Esophagus squamous epithelium (tissue), 5 donors: ENCODE data around the gene IGSF6. TPM values are rescaled to one million over a fixed set of nuclear protein-coding genes. Genes with fewer than 3 reads are reported as not detected.

Experiments used
- DNase-seq: peaks from one replicate; lab custom pipeline; 2025; lab: John Stamatoyannopoulos, UW
- H3K27ac ChIP-seq, 4 donors: fragments of 200-600 bp; sonication (generic); one replicate each; pipeline ENCODE4 v1.5.1; 2016 to 2019; ENCODE audit warnings: mild to moderate bottlenecking in 1 of 4
- H3K27me3 ChIP-seq, 4 donors: fragments of 200-600 bp; sonication (generic); 1 replicate in 3 of 4; 2 replicates in 1 of 4; pipeline versions ENCODE4 v1.5.1 to v1.6.0; 2017 to 2021; ENCODE audit warnings: antibody characterized with exemption in 1 of 4
- H3K36me3 ChIP-seq, 3 donors: fragments of 200-600 bp; sonication (generic); one replicate each; pipeline ENCODE4 v1.5.1; 2016 to 2019
- H3K4me1 ChIP-seq, 3 donors: fragments of 200-600 bp; sonication (generic); one replicate each; pipeline ENCODE4 v1.5.1; 2017 to 2019
- H3K4me3 ChIP-seq, 4 donors: fragments of 200-600 bp; sonication (generic); 1 replicate in 3 of 4; 2 replicates in 1 of 4; pipeline ENCODE4 v1.5.1; 2016 to 2019; ENCODE audit warnings: mild to moderate bottlenecking in 2 of 4, moderate library complexity in 1 of 4
- H3K9me3 ChIP-seq, 3 donors: fragments of 200-600 bp; sonication (generic); one replicate each; pipeline ENCODE4 v1.5.1; 2016 to 2019
- CTCF ChIP-seq, 6 experiments: fragments of 450-650 bp in 4 of 6; fragments of 200-600 bp in 2 of 6; sonication (generic) in 2 of 6; IDR thresholded peaks; one replicate each; pipeline ENCODE4 v1.5.1; 2016 to 2019; ENCODE audit warnings: antibody characterized with exemption in 6 of 6, mild to moderate bottlenecking in 4 of 6, moderate library complexity in 4 of 6
- POLR2A ChIP-seq, 4 donors: fragments of 450-650 bp; IDR thresholded peaks; one replicate each; pipeline ENCODE4 v1.6.1; 2017; ENCODE audit warnings: antibody characterized with exemption in 4 of 4, mild to moderate bottlenecking in 4 of 4, moderate library complexity in 3 of 4
- WGBS, 2 donors: methylation state at CpG; one replicate each; pipeline ENCODE4 v1.1.5; 2018; 5-methylcytosine and 5-hydroxymethylcytosine counted together
- intact Hi-C: fragments of 100-400 bp; cut with DNase I; formaldehyde crosslinking; loops from one replicate; pipeline ENCODE4 v1.15.0; 2022
- total RNA-seq, 4 donors: library from RNA; depleted of rRNA; stranded (reverse); fragments of >200 nt; gene quantifications; one replicate each; pipeline ENCODE4 v1.1.0, GENCODE V29; 2016
- donor health status: DM: yes; HTN: yes; CAD: no.

IGSF6 gene
- total RNA-seq, 4 donors from 2014 or later = 0.18 to 3.6 (median 1.3) TPM

DNA sequence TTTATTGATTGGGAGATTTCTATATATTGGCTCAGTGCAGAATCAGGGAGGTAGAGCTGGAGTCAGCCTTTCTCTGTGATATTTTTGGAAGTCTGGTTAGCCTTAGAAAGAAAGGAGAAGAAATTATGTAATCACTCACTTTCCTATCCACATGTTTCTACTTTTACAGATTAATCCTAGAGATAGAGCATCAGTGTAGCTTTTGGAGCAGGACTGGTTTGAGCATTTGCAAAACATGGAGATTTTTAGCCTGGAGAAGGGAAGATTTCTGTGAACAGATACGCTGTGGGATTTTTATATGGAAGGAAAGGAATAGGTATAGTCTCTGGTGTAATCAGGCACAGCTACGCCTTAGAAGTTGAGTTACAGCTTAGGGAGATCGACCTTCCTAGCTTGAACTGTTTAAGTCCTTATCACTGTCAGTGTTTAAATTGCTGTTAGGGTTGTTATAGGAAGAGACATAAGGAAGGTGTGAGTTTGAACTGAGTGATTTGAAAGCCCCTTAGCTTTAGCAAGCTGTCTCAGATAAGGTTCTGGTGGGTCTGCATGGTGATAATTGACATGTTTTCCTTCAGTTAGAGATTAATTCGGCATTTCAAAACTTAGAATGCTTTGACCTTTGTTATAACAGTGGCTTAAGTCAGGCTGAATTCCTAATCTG, 32.5 kb downstream of the IGSF6 start:
- TF ChIP-seq POLR2A (IDR thresholded peaks at IDR 0.05) (no peak), CTCF (IDR thresholded peaks at IDR 0.05) (no peak)
- no peak overlapping the region for H3K4me3 ChIP-seq
- H3K27me3 ChIP-seq = no peaks in the 10 kb centered on the region
- intact Hi-C loops = no loop called here
- 81 to 97% methylated on average over 4 of the region's 4 CpGs for WGBS, 2 donors
- H3K27ac ChIP-seq = no peak overlapping the region
- no peak for DNase-seq
- peaks cover under 1 to 84% (median 1%) of the 10 kb centered on the region in 3 donors for H3K36me3 ChIP-seq
- H3K9me3 ChIP-seq = no peaks in the 10 kb centered on the region
- H3K4me1 ChIP-seq = no peaks in the 10 kb centered on the region

DNA sequence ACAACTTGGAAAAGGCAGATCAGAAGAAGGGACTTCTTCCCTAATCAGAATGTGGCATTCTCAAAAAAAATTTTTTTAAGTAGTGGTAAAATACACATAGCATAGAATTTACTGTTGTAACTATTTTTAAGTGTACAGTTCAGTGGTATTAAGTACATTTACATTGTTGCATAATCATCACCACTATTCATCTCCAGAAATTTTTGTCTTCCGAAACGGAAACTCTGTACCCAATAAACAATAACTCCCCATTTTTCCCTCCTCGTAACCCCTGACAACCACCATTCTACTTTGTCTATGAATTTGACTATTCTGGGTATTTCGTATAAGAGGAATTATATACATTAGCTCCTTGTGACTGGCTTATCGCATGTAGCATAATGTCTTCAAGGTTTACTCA, 34.1 kb downstream of the IGSF6 start:
- intact Hi-C loops = no loop called here
- 88 to 93% methylated on average over 5 of the region's 5 CpGs for WGBS, 2 donors
- TF ChIP-seq POLR2A (IDR thresholded peaks at IDR 0.05) = no peak
- TF ChIP-seq CTCF (IDR thresholded peaks at IDR 0.05) = no peak

GRCh38 chr16:21617607-21618006, 34.8 kb downstream of the IGSF6 start:
- no peaks in the 10 kb centered on the region for H3K27me3 ChIP-seq
- peaks cover 0 to 2% (median 0%) of the 10 kb centered on the region in 3 donors for H3K4me1 ChIP-seq
- H3K36me3 ChIP-seq = peaks cover 0 to 76% (median 0%) of the 10 kb centered on the region in 3 donors
- TF ChIP-seq POLR2A (IDR thresholded peaks at IDR 0.05) (no peak), CTCF (IDR thresholded peaks at IDR 0.05) (no peak)
- intact Hi-C loops = no loop called here
- DNase-seq = no peak
- no peaks in the 10 kb centered on the region for H3K9me3 ChIP-seq
- no peak overlapping the region for H3K4me3 ChIP-seq
- 87 to 100% methylated on average over 3 of the region's 3 CpGs for WGBS, 2 donors
- H3K27ac ChIP-seq = no peak overlapping the region

More for the DNA sequence above, 34.1 kb downstream of the IGSF6 start:
- Histone ChIP-seq H3K27ac (no peak overlapping the region), H3K36me3 (peaks cover 0 to 81% (median 0%) of the 10 kb centered on the region in 3 donors), H3K9me3 (no peaks in the 10 kb centered on the region), H3K4me3 (no peak overlapping the region), H3K27me3 (no peaks in the 10 kb centered on the region), H3K4me1 (no peaks in the 10 kb centered on the region)
- no peak for DNase-seq

- no peaks in the 10 kb centered on the region for H3K27me3 ChIP-seq
- H3K4me3 ChIP-seq = no peak overlapping the region
- H3K27ac ChIP-seq = no peak overlapping the region
- 86 to 96% methylated on average over 3 of the region's 3 CpGs for WGBS, 2 donors
- TF ChIP-seq POLR2A (IDR thresholded peaks at IDR 0.05) (no peak), CTCF (IDR thresholded peaks at IDR 0.05) (no peak)
- no peak for DNase-seq
- peaks cover 0 to 29% (median 21%) of the 10 kb centered on the region in 3 donors for H3K4me1 ChIP-seq
- intact Hi-C loops = no loop called here
- no peaks in the 10 kb centered on the region for H3K9me3 ChIP-seq
- H3K36me3 ChIP-seq = peaks cover 0 to 53% (median 0%) of the 10 kb centered on the region in 3 donors
These were observed 37.5 kb downstream of the IGSF6 start for GRCh38 chr16:21614896-21615295.

GRCh38 chr16:21613781-21614180, 38.6 kb downstream of the IGSF6 start:
- no peak overlapping the region for H3K27ac ChIP-seq
- TF ChIP-seq POLR2A (IDR thresholded peaks at IDR 0.05) = no peak
- no peak for TF ChIP-seq CTCF (IDR thresholded peaks at IDR 0.05)
- intact Hi-C loops = no loop called here
- peaks cover 0 to 42% (median 0%) of the 10 kb centered on the region in 3 donors for H3K36me3 ChIP-seq
- DNase-seq = no peak
- H3K4me1 ChIP-seq = peaks cover 0 to 40% (median 21%) of the 10 kb centered on the region in 3 donors
- H3K9me3 ChIP-seq = no peaks in the 10 kb centered on the region
- H3K27me3 ChIP-seq = no peaks in the 10 kb centered on the region
- 87 to 92% methylated on average over 2 of the region's 2 CpGs for WGBS, 2 donors
- H3K4me3 ChIP-seq = no peak overlapping the region
